ENCODE data around the gene C21orf91. TPM values are rescaled to one million over a fixed set of nuclear protein-coding genes. Genes with fewer than 3 reads are reported as not detected.

The C21orf91 gene
- total RNA-seq, 6 experiments from 2014 or later = 3.2 to 6.3 (median 4.3) TPM

- H3K27ac ChIP-seq = no peak overlapping the region
- no peak for DNase-seq
- intact Hi-C loops (cut with DNase I) = no loop called here
- 66% methylated on average over 6 of the region's 6 CpGs for WGBS (ENCODE audit: insufficient coverage, low coverage, low lambda C conversion rate, missing lambda C conversion rate)
- no peak for ATAC-seq
- H3K9me3 ChIP-seq = no peaks in the 10 kb centered on the region
- TF ChIP-seq POLR2A (IDR thresholded peaks at IDR 0.05) = no peak
- TF ChIP-seq CTCF (IDR thresholded peaks at IDR 0.05) = no peak
- H3K4me3 ChIP-seq = no peak overlapping the region
- no peaks in the 10 kb centered on the region for H3K4me1 ChIP-seq
- H3K36me3 ChIP-seq = no peaks in the 10 kb centered on the region
- no peaks in the 10 kb centered on the region for H3K27me3 ChIP-seq
Measured at GRCh38 chr21:17784604-17785402, 34.4 kb downstream of the C21orf91 start.

GRCh38 chr21:17784180-17784598, 35.0 kb downstream of the C21orf91 start:
- DNase-seq (no peak), ATAC-seq (peak; percentile 31 to 66 (median 42))
- Histone ChIP-seq H3K4me1 (no peaks in the 10 kb centered on the region), H3K9me3 (no peaks in the 10 kb centered on the region), H3K27ac (peak overlapping the region in 1 of 3 donors; percentile 24), H3K4me3 (no peak overlapping the region), H3K36me3 (no peaks in the 10 kb centered on the region), H3K27me3 (no peaks in the 10 kb centered on the region)
- intact Hi-C loops (cut with DNase I) = no loop called here
- WGBS (ENCODE audit: insufficient coverage, low coverage, low lambda C conversion rate, missing lambda C conversion rate) = 53% methylated on average over 5 of the region's 5 CpGs
- TF ChIP-seq CTCF (IDR thresholded peaks at IDR 0.05) (no peak), POLR2A (IDR thresholded peaks at IDR 0.05) (no peak)

- Histone ChIP-seq H3K27ac (peak overlapping the region in 1 of 3 donors; percentile 24), H3K4me3 (no peak overlapping the region), H3K36me3 (no peaks in the 10 kb centered on the region), H3K4me1 (no peaks in the 10 kb centered on the region), H3K27me3 (no peaks in the 10 kb centered on the region), H3K9me3 (no peaks in the 10 kb centered on the region)
- ATAC-seq (peak in 3 of 4 donors; percentile 24 to 51 (median 35)), DNase-seq (no peak)
- intact Hi-C loops (cut with DNase I) = no loop called here
- TF ChIP-seq POLR2A (IDR thresholded peaks at IDR 0.05) (no peak), CTCF (IDR thresholded peaks at IDR 0.05) (no peak)
- 100% methylated on average over 2 of the region's 2 CpGs for WGBS (ENCODE audit: insufficient coverage, low coverage, low lambda C conversion rate, missing lambda C conversion rate)
Measured at GRCh38 chr21:17783481-17784179, 35.5 kb downstream of the C21orf91 start.

GRCh38 chr21:17783003-17783402, 36.2 kb downstream of the C21orf91 start:
- Histone ChIP-seq H3K4me1 (no peaks in the 10 kb centered on the region), H3K27me3 (no peaks in the 10 kb centered on the region), H3K9me3 (no peaks in the 10 kb centered on the region), H3K27ac (no peak overlapping the region), H3K4me3 (no peak overlapping the region), H3K36me3 (no peaks in the 10 kb centered on the region)
- intact Hi-C loops (cut with DNase I) = no loop called here
- no peak for TF ChIP-seq CTCF (IDR thresholded peaks at IDR 0.05)
- no peak for TF ChIP-seq POLR2A (IDR thresholded peaks at IDR 0.05)
- ATAC-seq (no peak), DNase-seq (no peak)
- WGBS (ENCODE audit: insufficient coverage, low coverage, low lambda C conversion rate, missing lambda C conversion rate) = 89% methylated on average over 3 of the region's 3 CpGs

Measured in right lobe of liver (tissue), 6 donors.